GM19035 (cell line): ENCODE measurements around the gene LARP1.
"Not testable (repeated sequence)": the region's sequence is repeated elsewhere in the genome, so short reads cannot be mapped to it uniquely, and the experiment has no call there.

Experiments used
- ATAC-seq: cut with Tn5 transposase; IDR thresholded peaks from one replicate; pipeline ENCODE4 v1.9.1; 2021; ENCODE audit not compliant: unreplicated experiment

The LARP1 gene

DNA sequence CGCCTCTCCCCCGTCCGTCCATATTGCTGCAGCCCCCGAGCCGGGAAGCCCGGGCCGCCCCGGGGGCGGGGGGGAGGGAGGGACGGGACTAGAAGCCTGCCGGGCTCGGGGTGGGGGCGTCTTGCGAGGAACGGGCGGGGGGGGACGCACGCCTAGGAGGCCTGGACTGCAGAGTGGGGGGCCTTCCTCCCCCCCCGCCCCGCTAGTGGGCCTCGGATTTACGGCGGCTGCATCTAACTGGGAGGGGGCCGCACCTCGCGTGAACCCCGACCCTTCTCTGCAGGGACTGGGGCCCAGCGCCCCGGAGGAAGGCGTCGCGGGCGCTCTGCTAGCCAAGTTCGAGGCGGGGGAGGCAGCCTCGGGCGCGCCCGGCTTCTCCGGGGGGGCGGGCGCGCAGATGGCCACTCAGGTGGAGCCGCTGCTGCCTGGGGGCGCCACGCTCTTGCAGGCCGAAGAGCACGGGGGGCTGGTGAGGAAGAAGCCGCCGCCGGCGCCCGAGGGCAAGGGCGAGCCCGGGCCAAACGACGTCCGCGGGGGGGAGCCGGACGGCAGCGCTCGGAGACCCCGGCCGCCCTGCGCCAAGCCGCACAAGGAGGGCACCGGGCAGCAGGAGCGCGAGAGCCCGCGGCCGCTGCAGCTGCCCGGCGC lies at the start of gene LARP1:
LARP1 (plus strand) TSS at position 17 of the 648 bp plus-strand sequence; CDS start at position 398, 381 bp downstream.
- ATAC-seq = peak; percentile 12

DNA sequence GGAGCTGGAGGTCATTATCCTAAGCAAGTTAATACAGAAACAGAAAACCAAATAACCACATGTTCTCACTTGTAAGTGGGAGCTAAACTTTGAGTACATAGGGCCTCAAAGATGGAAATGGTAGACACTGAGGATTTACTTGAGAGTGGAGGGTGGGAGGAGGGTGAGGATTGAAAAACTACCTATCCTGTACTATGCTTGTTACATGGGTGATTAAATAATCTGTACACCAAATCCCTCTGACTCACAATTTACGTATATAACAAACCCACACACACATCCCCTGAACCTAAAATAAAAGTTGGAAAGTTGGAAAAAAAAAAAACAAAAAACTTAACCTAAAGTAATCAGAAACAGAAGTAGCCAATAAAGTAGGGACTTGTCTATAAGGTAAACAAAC lies 48.8 kb upstream of the LARP1 start:
- ATAC-seq = no peak

DNA sequence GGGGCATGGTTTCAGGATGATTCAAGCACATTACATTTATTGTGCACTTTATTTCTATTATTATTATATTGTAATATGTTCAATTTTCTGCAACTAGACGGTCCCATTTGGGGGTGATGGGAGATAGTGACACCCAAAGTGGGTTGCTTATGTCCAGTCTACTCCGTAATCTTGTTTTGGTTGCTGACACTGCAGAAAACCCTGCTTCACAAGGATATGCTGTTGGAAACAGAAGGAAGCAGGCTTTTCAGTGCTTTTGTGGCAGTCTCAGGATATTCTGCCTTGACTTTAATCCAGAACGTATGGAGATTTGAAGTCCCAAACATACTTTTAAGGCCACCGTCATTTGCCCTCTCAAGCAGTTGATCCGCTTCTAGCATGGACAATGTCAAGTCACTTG lies 47.5 kb upstream of the LARP1 start:
- no peak for ATAC-seq

DNA sequence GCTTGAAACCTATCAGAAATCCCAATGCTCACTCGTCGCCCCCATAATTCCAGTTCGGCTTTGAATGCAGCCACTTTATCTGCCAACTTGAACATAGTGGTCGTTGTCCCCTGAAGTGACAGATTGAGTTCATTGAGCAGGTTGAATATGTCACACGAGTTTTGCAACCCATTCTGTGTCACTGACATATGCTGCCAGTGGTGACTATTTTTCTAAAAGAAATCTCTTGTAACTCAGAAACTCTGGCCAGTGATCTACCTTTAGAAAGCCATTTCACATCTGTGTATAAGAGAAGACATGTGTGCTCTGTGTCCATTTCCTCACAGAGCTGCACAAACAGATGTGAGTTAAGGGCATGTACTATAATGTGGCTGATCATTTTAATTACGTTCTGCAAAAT lies 47.0 kb upstream of the LARP1 start:
- no peak for ATAC-seq

DNA sequence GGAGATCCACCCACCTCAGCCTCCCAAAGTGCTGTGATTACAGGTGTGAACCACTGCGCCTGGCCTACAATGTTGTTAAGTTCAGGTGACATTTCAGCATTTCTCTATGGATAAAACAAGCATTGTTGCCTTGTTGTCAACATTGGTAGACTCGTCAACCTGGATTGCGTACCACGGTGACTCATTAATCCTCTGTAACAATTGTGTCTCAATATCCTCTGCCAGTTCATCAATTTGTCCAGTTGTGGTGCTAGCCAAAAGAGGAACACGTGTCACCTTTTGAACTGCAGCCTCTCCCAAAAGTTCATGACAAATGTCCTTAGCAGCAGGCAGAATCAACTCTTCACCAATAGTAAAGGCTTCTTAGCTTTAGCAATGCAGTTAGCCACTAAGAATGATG lies 46.3 kb upstream of the LARP1 start:
- no peak for ATAC-seq

DNA sequence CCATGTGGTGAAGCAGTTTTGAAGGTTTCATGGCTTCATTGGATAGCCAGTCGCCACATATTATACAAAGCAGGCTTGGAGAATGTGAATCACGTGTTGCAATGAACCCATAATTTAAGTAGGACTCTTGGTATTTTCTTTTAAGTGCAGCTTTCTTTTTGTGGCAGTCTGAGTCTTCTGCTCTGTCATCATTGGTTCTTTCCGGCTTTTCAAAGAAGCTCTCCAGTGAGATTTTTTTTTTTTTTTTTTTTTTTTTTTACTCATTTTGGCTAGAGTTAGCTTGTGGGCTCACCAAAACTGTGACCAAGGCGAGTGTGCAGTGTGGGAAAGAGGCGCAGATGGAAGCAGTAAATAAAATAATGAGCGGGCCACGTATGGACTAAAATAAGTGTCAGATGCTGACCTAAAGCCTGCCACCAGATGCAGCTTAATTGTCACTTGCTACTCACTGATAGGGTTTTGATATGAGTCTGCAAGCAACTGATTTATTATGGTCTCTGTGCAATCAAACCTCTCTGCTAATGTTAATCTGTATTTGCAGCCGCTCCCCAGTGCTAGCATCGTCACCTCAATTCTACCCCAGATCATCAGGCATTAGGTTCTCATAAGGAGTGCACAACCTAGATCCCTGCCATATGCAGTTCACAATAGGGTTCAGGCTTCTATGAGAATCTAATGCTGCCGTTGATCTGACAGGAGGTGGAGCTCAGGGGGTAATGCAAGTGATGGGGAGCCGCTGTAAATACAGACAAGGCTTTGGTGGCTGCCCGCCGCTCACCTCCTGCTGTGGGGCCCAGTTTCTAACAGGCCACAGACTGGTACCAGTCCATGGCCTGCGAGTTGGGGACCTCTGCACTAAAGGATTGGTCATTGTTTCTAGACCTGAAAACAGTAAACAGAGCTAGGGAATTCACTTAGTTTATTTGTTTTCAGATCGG lies 45.5 kb upstream of the LARP1 start:
- no peak for ATAC-seq

DNA sequence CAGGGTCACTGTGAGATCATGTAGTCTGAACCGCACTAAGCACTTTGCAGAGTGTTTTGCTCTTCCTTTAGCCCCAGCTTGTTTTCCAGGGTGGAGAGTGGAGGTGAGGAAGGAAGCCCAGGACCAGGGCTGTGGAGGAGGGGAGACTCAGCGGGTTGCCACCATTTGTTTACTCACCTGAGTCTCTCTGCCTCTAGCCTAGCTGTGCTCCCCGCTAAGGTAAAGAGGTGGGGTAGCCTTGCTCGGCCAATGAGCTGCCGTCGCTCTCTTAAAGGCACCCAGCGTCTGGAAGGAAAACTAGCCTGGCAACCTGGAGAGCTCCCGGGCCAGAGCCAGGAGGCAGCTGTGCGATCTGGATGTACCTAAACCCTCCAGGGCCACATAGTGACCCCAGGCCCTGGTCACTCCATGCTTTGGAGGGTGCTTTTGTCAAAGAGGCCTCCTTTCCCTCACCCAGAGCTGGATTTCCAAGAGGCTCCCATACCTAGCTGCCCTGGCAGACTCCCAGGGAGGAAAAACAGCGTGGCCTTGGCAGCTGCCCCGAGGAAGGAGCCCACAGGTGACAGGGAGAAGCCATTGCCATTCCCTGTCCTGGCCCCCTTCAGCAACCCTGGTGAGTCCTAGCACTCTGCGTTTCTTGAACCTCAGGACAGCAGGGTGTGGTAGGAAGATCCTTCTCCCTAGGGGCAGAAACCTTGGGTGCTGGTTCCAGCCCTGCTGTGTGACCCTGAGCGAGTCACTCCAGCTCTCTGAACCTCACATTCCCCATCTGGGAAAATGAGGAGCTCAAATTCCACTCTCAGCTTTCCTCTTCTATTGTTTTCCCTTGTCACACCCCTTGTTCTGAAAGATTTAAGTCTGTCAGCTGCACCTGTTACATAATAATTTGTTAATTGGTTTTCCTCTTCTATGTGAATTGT lies 42.4 kb upstream of the LARP1 start:
- ATAC-seq = no peak

DNA sequence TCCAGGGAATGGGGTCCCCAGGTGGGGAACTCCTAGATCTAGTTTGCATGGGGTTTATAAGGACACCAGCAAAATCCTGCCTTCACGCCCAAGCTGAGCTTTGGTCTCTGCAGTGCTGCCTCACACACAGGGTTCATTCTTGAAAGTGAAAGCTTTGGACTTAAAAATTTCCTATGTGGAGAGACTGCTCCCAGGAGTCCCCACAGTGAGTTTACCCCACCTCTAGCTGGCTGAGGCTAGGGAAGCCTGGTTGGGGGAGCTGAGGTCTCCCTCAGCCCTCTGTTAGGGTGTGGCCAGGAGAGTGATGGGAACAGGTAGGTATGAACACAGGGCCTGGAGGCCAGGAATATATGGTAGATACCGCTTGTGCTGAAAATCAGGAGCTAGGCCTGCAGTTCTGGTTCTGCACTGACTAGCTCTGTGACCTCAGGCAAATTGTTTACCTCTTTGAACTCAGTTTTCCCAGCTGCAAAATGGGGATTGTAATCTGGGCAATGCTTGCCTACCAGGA lies 41.5 kb upstream of the LARP1 start:
- ATAC-seq = no peak

DNA sequence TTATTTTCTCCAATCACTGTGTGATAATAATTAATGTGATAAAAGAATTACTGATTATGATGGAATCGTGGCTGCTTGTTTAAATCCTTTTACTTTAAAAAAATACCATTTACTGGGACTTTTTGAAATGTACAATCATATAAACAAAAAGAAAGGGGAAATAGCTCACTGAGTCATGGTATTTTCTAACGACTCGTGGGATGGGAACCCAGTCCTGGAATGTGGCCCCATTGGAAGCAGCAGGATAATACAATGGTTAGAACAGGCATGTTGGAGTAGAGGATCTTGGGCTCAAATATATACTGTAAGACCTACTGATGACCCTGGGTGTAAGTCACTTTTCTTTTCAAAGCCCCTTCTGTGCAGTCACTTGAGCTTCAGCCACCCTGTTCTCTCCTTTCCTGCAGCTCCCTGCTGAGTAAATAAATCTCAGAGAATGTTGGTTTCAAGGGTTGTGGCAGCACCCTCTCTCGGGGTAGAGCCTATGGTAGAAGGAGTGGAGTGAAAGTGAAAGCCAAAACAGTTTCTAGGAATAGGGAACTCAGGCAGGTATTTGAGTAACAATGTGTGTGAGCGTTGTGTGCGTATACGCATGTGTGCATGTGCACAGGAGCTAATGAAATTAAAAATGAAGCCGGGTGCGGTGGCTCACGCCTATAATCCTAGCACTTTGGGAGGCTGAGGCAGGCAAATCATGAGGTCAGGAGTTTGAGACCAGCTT lies 40.8 kb upstream of the LARP1 start:
- ATAC-seq = no peak

DNA sequence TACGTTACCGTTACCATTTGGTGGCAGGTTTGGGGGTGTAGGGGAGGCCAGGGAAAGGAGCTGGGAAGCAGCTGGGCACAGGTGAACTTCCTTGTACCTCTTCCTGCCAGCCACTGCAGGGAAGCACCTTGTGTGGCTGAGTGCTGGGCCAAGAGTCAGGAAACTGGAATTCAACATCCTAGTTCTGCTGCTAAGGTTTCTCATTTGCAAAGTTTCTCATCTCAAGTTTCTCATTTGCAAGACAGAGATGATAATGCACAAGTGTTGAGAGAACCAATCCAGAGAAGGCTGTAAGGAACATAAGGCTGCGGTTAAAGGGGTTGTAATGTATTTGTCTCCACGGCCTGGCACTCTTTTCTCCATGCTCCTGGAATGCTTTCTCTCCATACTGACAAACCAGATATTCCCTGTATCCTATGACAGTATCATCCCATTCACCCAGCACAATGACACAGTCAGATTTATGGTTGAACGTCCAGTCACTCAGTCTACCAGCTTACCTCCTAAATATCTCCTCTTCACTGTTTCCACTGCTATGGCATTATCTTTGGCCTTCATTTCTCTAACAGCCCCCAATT lies 33.6 kb upstream of the LARP1 start:
- ATAC-seq = no peak

DNA sequence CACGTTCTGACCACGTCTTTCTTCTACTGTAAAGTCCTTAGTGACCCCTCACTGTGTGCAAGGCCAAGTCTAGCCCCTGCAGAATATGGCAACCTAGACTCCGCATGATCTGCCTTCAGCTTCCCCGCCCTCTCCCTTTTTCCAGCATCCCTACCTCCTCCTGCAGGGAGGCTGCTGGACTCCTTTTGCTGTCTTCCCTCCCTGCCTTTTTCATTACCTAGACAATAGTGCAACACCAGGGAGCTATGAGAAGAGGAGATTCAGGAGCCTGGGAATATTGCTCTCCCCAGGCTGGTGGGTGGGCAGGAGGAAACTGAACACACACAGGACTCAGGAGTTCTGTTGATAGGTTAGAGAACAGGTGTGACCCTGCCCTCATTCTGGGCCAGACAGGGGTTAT lies 33.1 kb upstream of the LARP1 start:
- ATAC-seq = no peak

DNA sequence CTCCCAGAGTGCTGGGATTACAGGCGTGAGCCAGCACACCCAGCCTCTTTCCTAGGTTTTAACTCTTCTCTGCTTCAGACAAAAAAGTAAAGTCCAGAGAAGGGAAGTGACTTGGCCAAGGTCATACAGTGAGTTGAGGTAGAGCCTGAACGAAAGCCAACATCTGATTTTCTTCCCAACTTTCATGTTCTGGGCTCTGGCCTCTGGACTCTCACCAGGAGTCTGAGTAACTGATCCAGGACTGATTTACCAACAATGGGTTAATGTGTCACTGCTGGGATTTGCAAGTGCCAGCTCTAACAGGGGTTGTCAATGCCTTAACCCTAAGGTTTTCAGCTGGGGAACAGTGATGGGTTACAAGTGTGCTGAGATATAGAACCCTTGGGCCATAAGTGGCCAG lies 32.2 kb upstream of the LARP1 start:
- no peak for ATAC-seq

DNA sequence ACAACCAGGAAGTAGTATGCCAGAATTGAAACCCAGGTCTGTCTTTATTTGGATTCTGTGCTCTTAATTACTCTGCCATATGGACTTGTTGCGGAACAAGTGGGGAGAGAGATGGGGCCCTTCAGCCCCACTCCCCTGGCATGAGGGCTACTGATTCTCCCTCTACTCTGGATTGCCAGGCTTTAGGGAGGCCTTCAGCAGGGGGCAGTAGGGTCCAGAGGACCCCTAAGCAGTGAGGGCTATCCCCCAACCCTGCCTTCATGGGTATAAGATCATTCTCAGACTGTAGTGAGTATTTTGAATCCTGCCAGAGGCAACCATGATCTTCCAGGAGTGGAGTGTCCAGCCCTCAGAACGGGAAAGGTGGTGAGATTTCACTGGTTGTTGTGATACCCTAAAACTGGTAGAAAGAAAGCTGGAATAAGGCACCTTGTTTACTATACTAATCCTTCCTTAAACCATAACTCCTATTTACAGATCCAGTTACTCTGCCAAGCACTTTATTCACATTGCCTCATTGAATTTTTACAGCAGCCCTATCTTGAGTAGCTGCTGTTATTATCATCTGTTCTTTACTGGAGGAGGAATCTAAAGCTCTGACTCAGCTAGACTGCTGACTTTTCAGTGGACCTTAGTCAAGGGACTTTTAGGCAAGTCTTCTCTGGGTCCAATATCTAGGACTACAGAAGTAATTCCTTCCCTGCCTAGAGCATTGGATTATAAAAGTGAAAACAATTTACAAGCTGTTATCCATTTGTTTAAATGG lies 31.3 kb upstream of the LARP1 start:
- ATAC-seq = no peak

DNA sequence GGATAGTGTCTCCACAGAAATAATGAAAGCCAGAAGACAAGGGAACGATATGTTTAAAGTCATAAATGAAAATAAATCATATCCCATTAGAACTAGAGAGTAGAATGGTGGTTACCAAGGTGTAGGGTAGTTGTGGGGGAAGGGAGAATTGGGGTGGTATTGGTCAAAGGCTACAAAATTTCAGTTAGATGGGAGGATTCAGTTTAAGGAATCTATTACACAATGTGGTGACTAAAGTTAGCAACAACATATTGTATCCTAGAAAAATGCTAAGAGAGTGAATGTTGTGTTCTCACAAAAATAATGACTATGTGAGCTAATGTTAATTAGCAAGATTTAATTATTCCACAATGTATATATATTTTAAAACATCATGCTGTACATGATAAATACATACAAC lies 27.8 kb upstream of the LARP1 start:
- no peak for ATAC-seq

DNA sequence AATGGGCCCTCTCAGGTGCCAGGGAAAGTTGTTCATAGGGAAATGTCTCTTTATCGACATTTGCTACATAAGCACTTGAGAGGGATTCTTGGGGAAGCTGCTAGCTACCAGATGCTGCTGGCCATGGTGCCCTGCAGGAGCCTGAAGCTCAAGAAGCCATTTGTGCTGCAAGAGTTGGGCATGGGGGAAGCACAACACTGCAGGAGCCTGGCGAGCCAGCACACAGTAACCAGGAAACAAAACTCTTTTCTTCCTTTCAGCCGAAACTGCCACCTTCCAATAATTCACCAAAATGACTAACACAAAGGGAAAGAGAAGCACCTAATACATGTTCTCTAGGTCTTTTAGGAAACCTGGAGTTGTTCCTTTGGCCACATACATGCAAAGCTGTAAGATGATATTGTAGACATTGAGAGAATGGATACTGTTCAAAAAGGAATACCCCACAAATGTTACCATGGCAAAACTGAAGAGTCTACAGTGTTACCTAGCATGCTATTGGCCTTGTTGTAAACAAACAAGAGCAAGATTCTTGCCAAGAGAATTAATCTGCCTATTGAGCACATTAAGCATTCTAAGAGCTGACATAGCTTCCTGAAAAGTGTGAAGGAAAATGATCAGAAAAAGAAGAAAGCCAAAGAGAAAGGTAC lies 26.1 kb upstream of the LARP1 start:
- ATAC-seq = no peak

DNA sequence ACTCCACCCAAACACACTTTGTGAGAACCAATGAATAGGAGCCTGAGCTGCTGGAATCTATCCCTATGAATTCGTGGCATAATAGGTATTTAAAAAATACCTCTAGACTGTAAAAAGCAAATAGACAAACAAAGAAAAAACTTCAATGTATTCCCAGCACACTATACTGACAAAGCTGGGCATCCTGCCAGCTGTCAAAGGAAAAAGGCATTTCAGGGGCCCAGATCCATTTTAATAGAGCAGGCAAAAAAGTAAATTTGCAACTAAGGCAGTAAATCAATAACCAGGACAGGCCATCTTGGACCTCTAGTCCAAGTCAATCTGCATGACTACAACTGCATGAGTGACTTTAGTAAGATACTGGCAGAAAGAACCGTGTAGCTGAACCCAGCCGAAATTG lies 25.6 kb upstream of the LARP1 start:
- ATAC-seq = no peak

DNA sequence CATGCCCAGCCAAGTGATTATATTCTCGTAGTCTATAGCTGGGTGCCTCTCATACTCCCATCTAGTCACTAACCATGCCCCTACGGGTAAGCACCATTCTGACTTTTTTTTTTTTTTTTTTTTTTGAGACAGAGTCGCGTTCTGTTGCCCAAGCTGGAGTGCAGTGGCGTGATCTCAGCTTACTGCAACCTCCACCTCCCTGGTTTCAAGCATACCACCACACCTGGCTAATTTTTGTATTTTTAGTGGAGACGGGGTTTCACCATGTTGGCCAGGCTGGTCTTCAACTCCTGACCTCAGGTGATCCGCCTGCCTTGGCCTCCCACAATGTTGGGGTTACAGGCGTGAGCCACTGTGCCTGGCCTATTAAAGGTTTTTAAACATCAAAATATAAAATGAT lies 24.4 kb upstream of the LARP1 start:
- not testable (repeated sequence) for ATAC-seq

DNA sequence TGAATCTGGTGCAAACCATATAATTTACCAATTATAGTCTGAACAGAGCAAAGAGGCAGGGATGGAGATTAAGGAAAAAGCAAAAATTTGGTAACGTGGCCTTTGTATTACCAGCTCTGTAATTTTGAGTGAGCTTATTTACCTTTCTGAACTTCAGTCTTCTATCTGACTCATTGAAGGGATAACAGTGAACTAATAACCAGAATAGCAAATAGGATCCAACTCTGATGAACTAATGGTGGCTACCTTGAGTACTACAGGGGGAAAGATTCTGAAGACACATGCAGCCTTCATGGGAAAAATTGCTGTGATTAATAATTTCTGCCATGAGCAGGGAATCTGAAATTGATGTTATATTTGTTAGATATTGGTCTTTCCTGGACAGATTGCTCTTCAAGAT lies 23.0 kb upstream of the LARP1 start:
- no peak for ATAC-seq
